HEK293 (cell line): ENCODE results near the gene THEM4.

Experiments used
- KLF16 ChIP-seq: fragments of 450-650 bp; formaldehyde crosslinking; IDR thresholded peaks from 2 replicates; pipeline ENCODE4 v1.5.1; 2017; ENCODE audit warnings: missing biosample characterization, missing genetic modification characterization
- OSR2 ChIP-seq: fragments of 450-650 bp; formaldehyde crosslinking; IDR thresholded peaks from 2 replicates; pipeline ENCODE4 v1.5.1; 2016; ENCODE audit warnings: missing biosample characterization, missing genetic modification characterization
- PBX3 ChIP-seq: sonication (generic); formaldehyde crosslinking; IDR thresholded peaks from 2 replicates; pipeline ENCODE4 v1.8.1; 2022; ENCODE audit warnings: mild to moderate bottlenecking, moderate library complexity, missing genetic modification reagents
- SP7 ChIP-seq: fragments of 450-650 bp; formaldehyde crosslinking; IDR thresholded peaks from 2 replicates; pipeline ENCODE4 v1.5.1; 2016; ENCODE audit warnings: missing biosample characterization, missing genetic modification characterization
- TRIM28 ChIP-seq: IDR thresholded peaks from 2 replicates; pipeline ENCODE4 v1.6.1; 2011; ENCODE audit warnings: low read length, control low read depth, borderline replicate concordance
- ZBTB44 ChIP-seq: fragments of 450-650 bp; IDR thresholded peaks from 2 replicates; pipeline ENCODE4 v1.5.1; 2018; ENCODE audit warnings: missing biosample characterization, mild to moderate bottlenecking, missing genetic modification characterization
- ZBTB48 ChIP-seq: fragments of 450-650 bp; formaldehyde crosslinking; IDR thresholded peaks from 2 replicates; pipeline ENCODE4 v1.5.1; 2016; ENCODE audit warnings: missing biosample characterization, missing genetic modification characterization
- ZNF121 ChIP-seq: fragments of 450-650 bp; formaldehyde crosslinking; IDR thresholded peaks from 2 replicates; pipeline ENCODE4 v1.5.1; 2016; ENCODE audit warnings: missing biosample characterization, missing genetic modification characterization
- ZNF132 ChIP-seq: fragments of 450-650 bp; formaldehyde crosslinking; IDR thresholded peaks from 2 replicates; pipeline ENCODE4 v1.5.1; 2017; ENCODE audit warnings: missing biosample characterization, missing genetic modification characterization, borderline replicate concordance
- ZNF175 ChIP-seq: fragments of 450-650 bp; formaldehyde crosslinking; IDR thresholded peaks from 2 replicates; pipeline ENCODE4 v1.5.1; 2016; ENCODE audit warnings: missing biosample characterization, missing genetic modification characterization
- ZNF2 ChIP-seq: fragments of 450-650 bp; formaldehyde crosslinking; IDR thresholded peaks from 2 replicates; pipeline ENCODE4 v1.5.1; 2016; ENCODE audit warnings: missing biosample characterization, missing genetic modification characterization
- ZNF341 ChIP-seq: fragments of 450-650 bp; formaldehyde crosslinking; IDR thresholded peaks from 2 replicates; pipeline ENCODE4; 2016; ENCODE audit warnings: low read depth, missing biosample characterization, missing genetic modification characterization
- ZNF354C ChIP-seq: fragments of 450-650 bp; formaldehyde crosslinking; IDR thresholded peaks from 2 replicates; pipeline ENCODE4 v1.5.1; 2016; ENCODE audit warnings: missing biosample characterization, missing genetic modification characterization, low read depth, borderline replicate concordance
- ZNF366 ChIP-seq: fragments of 450-650 bp; formaldehyde crosslinking; conservative IDR thresholded peaks from 2 replicates; pipeline ENCODE4 v1.5.1; 2016; ENCODE audit warnings: missing biosample characterization, missing genetic modification characterization
- ZNF394 ChIP-seq: fragments of 450-650 bp; formaldehyde crosslinking; IDR thresholded peaks from 2 replicates; pipeline ENCODE4 v1.5.1; 2016; ENCODE audit warnings: missing biosample characterization, missing genetic modification characterization, mild to moderate bottlenecking, moderate library complexity, borderline replicate concordance
- ZNF433 ChIP-seq: fragments of 450-650 bp; formaldehyde crosslinking; IDR thresholded peaks from 2 replicates; pipeline ENCODE4 v1.5.1; 2016; ENCODE audit warnings: missing biosample characterization, missing genetic modification characterization, low read depth
- ZNF449 ChIP-seq: fragments of 450-650 bp; formaldehyde crosslinking; IDR thresholded peaks from 2 replicates; pipeline ENCODE4 v1.5.1; 2017; ENCODE audit warnings: missing biosample characterization, mild to moderate bottlenecking, missing genetic modification characterization, moderate library complexity
- ZNF510 ChIP-seq: fragments of 450-650 bp; formaldehyde crosslinking; IDR thresholded peaks from 2 replicates; pipeline ENCODE4 v1.5.1; 2018; ENCODE audit warnings: mild to moderate bottlenecking, missing genetic modification characterization, missing biosample characterization; ENCODE audit not compliant: insufficient replicate concordance
- ZNF623 ChIP-seq: fragments of 450-650 bp; formaldehyde crosslinking; IDR thresholded peaks from 2 replicates; pipeline ENCODE4 v1.5.1; 2016; ENCODE audit warnings: missing biosample characterization, missing genetic modification characterization
- ZNF639 ChIP-seq: fragments of 450-650 bp; formaldehyde crosslinking; IDR thresholded peaks from 2 replicates; pipeline ENCODE4 v1.5.1; 2016; ENCODE audit warnings: missing biosample characterization, missing genetic modification characterization
- ZNF692 ChIP-seq: fragments of 450-650 bp; formaldehyde crosslinking; IDR thresholded peaks from 2 replicates; pipeline ENCODE4 v1.5.1; 2016; ENCODE audit warnings: missing biosample characterization, missing genetic modification characterization
- ZNF837 ChIP-seq: fragments of 450-650 bp; formaldehyde crosslinking; IDR thresholded peaks from 2 replicates; pipeline ENCODE4 v1.5.1; 2016; ENCODE audit warnings: missing biosample characterization, missing genetic modification characterization
- TF ChIP-seq, protein P1 (sequence below): fragments of 450-650 bp; formaldehyde crosslinking; IDR thresholded peaks from 2 replicates; pipeline ENCODE4 v1.5.1; 2016; ENCODE audit warnings: missing biosample characterization, missing genetic modification characterization
- TF ChIP-seq, protein P2 (sequence below): fragments of 450-650 bp; formaldehyde crosslinking; IDR thresholded peaks from 2 replicates; pipeline ENCODE4 v1.5.1; 2016; ENCODE audit warnings: missing biosample characterization, missing genetic modification characterization, borderline replicate concordance
- TF ChIP-seq, protein P3 (sequence below): fragments of 450-650 bp; formaldehyde crosslinking; IDR thresholded peaks from 2 replicates; pipeline ENCODE4 v1.5.1; 2017; ENCODE audit warnings: missing biosample characterization, missing genetic modification characterization

Gene THEM4

GRCh38 chr1:151945725-151946722 lies 36.7 kb upstream of the THEM4 start (continued):
- no peak for TF ChIP-seq ZNF341
- no peak for TF ChIP-seq ZNF433
- no peak for TF ChIP-seq ZNF394 (tag by site-specific recombination)
- TF ChIP-seq ZNF121 (tag by site-specific recombination): no peak
- peak; percentile 25; the same call in 1 of the 2 replicates for TF ChIP-seq ZNF2 (tag by site-specific recombination)
- TF ChIP-seq ZNF639 (tag by site-specific recombination): peak; percentile 17; the same call in 1 of the 2 replicates
- no peak for TF ChIP-seq ZBTB44 (tag by site-specific recombination)
- no peak for TF ChIP-seq ZBTB48 (tag by site-specific recombination)
- TF ChIP-seq, protein P1, sequence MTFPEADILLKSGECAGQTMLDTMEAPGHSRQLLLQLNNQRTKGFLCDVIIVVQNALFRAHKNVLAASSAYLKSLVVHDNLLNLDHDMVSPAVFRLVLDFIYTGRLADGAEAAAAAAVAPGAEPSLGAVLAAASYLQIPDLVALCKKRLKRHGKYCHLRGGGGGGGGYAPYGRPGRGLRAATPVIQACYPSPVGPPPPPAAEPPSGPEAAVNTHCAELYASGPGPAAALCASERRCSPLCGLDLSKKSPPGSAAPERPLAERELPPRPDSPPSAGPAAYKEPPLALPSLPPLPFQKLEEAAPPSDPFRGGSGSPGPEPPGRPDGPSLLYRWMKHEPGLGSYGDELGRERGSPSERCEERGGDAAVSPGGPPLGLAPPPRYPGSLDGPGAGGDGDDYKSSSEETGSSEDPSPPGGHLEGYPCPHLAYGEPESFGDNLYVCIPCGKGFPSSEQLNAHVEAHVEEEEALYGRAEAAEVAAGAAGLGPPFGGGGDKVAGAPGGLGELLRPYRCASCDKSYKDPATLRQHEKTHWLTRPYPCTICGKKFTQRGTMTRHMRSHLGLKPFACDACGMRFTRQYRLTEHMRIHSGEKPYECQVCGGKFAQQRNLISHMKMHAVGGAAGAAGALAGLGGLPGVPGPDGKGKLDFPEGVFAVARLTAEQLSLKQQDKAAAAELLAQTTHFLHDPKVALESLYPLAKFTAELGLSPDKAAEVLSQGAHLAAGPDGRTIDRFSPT: peak; percentile 63; the same call in 1 of the 2 replicates
- no peak for TF ChIP-seq ZNF837
- TF ChIP-seq ZNF354C (tag by site-specific recombination): no peak
- TF ChIP-seq TRIM28: 0 out of 2 replicates have a peak, but pooled peaks have one; percentile 14
- TF ChIP-seq PBX3 (CRISPR knock-in tag): no peak
- no peak; the same call in 1 of the 2 replicates for TF ChIP-seq ZNF449 (tag by site-specific recombination)
- TF ChIP-seq ZNF132 (tag by site-specific recombination): no peak
- no peak for TF ChIP-seq ZNF175
- TF ChIP-seq OSR2 (tag by site-specific recombination): peak; percentile 42
- TF ChIP-seq ZNF366 (tag by site-specific recombination): peak; percentile 68; the same call in 1 of the 2 replicates
- TF ChIP-seq SP7 (tag by site-specific recombination): peak; percentile 72
- no peak for TF ChIP-seq ZNF623 (tag by site-specific recombination)
- no peak for TF ChIP-seq ZNF510 (tag by site-specific recombination)
- TF ChIP-seq, protein P2, sequence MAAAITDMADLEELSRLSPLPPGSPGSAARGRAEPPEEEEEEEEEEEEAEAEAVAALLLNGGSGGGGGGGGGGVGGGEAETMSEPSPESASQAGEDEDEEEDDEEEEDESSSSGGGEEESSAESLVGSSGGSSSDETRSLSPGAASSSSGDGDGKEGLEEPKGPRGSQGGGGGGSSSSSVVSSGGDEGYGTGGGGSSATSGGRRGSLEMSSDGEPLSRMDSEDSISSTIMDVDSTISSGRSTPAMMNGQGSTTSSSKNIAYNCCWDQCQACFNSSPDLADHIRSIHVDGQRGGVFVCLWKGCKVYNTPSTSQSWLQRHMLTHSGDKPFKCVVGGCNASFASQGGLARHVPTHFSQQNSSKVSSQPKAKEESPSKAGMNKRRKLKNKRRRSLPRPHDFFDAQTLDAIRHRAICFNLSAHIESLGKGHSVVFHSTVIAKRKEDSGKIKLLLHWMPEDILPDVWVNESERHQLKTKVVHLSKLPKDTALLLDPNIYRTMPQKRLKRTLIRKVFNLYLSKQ (tag by site-specific recombination): no peak
- TF ChIP-seq, protein P3, sequence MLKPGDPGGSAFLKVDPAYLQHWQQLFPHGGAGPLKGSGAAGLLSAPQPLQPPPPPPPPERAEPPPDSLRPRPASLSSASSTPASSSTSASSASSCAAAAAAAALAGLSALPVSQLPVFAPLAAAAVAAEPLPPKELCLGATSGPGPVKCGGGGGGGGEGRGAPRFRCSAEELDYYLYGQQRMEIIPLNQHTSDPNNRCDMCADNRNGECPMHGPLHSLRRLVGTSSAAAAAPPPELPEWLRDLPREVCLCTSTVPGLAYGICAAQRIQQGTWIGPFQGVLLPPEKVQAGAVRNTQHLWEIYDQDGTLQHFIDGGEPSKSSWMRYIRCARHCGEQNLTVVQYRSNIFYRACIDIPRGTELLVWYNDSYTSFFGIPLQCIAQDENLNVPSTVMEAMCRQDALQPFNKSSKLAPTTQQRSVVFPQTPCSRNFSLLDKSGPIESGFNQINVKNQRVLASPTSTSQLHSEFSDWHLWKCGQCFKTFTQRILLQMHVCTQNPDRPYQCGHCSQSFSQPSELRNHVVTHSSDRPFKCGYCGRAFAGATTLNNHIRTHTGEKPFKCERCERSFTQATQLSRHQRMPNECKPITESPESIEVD (tag by site-specific recombination): 0 out of 2 replicates have a peak, but pooled peaks have one; percentile 62
- peak; percentile 98 for TF ChIP-seq ZNF692 (tag by site-specific recombination)
- TF ChIP-seq KLF16 (tag by site-specific recombination): no peak
